Fibroblast of lung (primary cell): Measurements from ENCODE around the gene TPX2.

Experiments
- EZH2 ChIP-seq: IDR thresholded peaks from 2 replicates; pipeline ENCODE4 v1.5.1; 2012; ENCODE audit warnings: low read length, control low read depth, mild to moderate bottlenecking; ENCODE audit errors: missing control alignments
- TF ChIP-seq, protein P1 (sequence below), 2 donors: IDR thresholded peaks in 1 of 2; conservative IDR thresholded peaks in 1 of 2; 1 replicate in 1 of 2; 2 replicates in 1 of 2; pipeline ENCODE4 v1.5.1; 2011 to 2012; ENCODE audit warnings: low read length in 2 of 2, control low read depth in 1 of 2, inconsistent platforms in 1 of 2, low read depth in 1 of 2, mild to moderate bottlenecking in 1 of 2

DNA sequence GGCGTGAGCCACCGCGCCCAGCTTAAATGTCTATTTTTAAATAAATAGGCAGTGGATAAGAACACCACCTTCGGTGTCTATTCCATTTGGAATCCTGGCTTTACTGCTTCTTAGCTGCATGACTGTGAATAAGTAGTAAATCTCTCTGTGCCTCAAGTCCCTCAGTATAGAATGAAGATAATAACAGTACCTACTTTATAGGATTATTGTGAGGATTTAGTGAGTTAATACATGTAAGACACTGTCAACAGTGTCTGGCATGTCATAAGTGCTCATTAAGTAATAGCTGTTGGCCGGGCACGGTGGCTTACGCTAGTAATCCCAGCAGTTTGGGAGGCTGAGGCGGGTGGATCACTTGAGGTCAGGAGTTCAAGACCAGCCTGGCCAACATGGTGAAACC, 10.1 kb downstream of the TPX2 start:
- TF ChIP-seq, protein P1, sequence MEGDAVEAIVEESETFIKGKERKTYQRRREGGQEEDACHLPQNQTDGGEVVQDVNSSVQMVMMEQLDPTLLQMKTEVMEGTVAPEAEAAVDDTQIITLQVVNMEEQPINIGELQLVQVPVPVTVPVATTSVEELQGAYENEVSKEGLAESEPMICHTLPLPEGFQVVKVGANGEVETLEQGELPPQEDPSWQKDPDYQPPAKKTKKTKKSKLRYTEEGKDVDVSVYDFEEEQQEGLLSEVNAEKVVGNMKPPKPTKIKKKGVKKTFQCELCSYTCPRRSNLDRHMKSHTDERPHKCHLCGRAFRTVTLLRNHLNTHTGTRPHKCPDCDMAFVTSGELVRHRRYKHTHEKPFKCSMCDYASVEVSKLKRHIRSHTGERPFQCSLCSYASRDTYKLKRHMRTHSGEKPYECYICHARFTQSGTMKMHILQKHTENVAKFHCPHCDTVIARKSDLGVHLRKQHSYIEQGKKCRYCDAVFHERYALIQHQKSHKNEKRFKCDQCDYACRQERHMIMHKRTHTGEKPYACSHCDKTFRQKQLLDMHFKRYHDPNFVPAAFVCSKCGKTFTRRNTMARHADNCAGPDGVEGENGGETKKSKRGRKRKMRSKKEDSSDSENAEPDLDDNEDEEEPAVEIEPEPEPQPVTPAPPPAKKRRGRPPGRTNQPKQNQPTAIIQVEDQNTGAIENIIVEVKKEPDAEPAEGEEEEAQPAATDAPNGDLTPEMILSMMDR (conservative IDR thresholded peaks at IDR 0.05 in 1 of 2, IDR thresholded peaks at IDR 0.05 in 1 of 2; ENCODE audit: low read depth in 1 of 2, low read length in 2 of 2), result no peak
- TF ChIP-seq EZH2, result no peak
